GM12865 (cell line): ENCODE data around the gene PSMB9.

Experiments
- DNase-seq: peaks from one replicate; pipeline ENCODE4 v3.0.0; 2010; ENCODE audit warnings: low read depth
- H3K4me3 ChIP-seq: 2 replicates; pipeline ENCODE4 v1.5.1; 2011; ENCODE audit warnings: mild to moderate bottlenecking, low read depth, low read length, control low read depth
- TF ChIP-seq, protein P1 (sequence below): IDR thresholded peaks from 2 replicates; pipeline ENCODE4 v1.5.1; 2011; ENCODE audit warnings: low read length, control low read depth, low read depth, inconsistent platforms; ENCODE audit not compliant: insufficient read depth; ENCODE audit errors: missing control alignments

PSMB9 gene

DNA sequence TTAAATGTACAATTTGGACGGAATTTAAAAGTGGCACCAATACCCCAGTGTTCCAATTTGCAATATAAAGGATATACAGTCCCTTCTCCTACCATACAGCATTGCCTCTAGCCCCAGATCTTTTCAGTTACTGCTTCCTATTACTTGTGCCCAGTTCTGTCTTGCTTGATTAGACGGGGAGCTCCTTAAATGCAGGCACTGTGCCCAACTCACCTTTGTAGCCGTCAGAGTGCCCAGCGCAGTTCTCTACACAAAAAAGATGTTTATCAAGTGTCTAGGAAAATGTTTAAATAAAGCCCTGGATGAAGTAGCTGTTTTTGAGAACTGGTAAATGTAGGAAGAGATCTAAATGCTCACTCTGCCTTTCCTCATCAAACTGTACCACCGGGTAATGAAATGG lies 23.1 kb upstream of the PSMB9 start:
- TF ChIP-seq, protein P1, sequence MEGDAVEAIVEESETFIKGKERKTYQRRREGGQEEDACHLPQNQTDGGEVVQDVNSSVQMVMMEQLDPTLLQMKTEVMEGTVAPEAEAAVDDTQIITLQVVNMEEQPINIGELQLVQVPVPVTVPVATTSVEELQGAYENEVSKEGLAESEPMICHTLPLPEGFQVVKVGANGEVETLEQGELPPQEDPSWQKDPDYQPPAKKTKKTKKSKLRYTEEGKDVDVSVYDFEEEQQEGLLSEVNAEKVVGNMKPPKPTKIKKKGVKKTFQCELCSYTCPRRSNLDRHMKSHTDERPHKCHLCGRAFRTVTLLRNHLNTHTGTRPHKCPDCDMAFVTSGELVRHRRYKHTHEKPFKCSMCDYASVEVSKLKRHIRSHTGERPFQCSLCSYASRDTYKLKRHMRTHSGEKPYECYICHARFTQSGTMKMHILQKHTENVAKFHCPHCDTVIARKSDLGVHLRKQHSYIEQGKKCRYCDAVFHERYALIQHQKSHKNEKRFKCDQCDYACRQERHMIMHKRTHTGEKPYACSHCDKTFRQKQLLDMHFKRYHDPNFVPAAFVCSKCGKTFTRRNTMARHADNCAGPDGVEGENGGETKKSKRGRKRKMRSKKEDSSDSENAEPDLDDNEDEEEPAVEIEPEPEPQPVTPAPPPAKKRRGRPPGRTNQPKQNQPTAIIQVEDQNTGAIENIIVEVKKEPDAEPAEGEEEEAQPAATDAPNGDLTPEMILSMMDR, result no peak
- no peak for DNase-seq

DNA sequence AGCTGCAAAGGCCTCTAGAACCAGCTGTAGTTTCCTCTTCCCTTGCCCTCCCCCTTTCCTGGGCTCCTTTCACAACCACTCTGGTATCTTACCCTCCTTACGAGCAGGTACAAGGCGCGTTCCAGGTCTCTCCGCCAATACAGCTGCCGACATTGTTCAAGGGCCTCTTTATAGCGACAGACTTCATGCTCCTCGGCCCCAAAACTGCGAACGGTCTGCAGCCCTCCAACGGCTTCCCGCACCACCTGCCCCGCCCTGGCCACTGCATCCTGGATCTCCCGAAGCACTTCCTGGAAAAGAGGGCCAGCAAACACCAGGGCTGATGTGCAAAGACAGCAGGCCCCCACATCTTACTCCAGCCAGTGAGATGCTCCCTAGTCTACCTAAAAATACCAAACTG lies 21.5 kb upstream of the PSMB9 start:
- no peak overlapping the region for H3K4me3 ChIP-seq
- DNase-seq, result no peak
- TF ChIP-seq, protein P1, result no peak

More for the DNA sequence above, 23.1 kb upstream of the PSMB9 start:
- H3K4me3 ChIP-seq, result no peak overlapping the region

DNA sequence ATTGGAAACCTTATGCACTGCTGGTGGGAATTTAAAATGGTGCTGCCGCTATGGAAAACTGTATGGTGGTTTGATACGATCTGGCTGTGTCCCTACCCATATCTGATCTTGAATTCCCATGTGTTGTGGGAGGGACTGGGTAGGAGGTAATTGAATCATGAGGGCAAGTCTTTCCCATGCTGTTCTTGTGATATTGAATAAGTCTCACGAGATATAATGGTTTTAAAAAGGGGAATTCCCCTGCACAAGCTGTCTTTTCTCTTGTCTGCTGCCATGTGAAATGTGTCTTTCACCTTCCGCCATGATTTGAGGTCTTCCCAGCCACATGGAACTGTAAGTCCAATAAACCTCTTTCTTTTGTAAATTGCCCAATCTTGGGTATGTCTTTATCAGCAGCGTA lies 20.3 kb upstream of the PSMB9 start:
- no peak for DNase-seq
- TF ChIP-seq, protein P1, result no peak
- no peak overlapping the region for H3K4me3 ChIP-seq

DNA sequence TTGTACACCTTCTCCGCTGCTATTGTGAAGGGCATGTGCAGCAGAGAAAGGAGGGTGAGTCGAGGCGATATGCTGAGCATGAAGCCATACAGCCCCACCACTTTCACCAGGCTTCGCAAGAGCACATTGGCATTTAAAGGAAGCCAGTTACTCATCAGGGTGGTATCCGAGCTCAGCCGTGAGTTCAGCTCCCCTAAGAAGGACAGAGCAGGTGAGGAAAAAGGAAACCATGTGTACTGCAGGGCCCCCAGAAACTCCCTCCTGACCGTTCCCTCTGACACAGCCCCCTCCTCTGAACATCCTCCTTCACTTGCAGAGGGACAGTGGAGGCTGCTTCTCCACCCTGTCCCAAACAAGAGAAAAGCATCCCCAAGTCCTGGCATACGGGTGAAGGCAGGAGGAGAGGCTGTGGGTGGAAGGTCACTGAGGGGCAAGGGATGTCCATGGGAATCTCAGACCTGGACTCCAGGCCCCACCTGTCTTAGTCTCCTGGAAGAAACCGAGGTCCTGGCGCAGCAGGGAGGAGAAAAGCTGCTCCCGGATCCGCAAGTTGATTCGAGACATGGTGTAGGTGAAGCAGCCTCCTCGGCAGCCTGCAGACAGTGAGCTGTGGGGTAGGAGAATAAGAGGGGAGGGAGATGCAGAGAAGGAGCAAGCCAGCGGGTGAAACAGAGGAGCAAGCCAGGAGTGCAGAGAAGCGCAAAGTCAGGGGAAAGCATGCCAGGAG lies 18.7 kb upstream of the PSMB9 start:
- no peak for DNase-seq
- no peak overlapping the region for H3K4me3 ChIP-seq
- TF ChIP-seq, protein P1, result no peak

DNA sequence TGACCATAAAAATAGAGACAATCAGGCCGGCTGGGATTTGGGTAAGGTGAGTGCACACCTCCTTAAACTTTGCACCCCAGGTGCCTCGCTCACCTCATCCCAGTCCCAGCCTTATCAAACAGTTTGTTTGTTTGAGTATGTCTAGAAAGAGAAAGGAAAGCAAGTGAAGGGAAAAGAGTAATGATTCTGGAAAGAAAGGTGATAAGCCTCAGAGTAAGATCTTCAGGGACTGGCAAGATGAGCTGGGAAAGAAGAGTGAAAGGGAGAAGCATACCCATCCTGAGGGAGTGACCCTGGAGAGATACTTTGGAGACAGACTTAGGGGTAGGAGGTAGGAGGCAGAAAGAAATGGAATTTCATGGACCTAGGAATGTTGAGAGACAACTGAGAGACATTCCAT lies 17.1 kb upstream of the PSMB9 start:
- peak overlapping the region; percentile 62 for H3K4me3 ChIP-seq
- TF ChIP-seq, protein P1, result no peak
- DNase-seq, result no peak

DNA sequence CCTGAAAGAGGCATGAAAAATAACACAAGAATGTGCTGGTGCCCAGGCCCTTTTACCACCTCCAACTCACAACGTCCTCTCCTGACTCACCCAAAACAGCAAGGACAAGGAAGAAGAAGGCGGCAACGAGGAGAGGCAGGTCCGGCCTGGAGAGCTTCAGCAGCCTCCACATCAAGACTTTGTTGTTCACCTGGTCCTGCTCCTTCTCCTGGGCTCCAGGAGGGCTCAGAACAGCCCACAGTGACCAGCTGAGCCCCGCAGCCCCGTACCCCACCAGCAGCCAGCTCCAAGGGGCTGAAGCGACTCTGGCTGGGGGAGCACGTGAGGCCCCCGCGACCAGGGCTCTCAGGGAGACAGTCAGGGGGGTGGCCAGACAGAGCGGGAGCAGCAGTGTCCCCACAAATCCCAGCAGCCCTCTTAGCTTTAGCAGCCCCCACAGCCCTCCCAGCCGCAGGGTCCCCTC lies 16.3 kb upstream of the PSMB9 start:
- TF ChIP-seq, protein P1, result no peak
- no peak for DNase-seq
- peak overlapping the region; percentile 62 for H3K4me3 ChIP-seq
